Peyer's patch (tissue), 4 donors: ENCODE results near the gene FAM83F.

Source experiments
- CTCF ChIP-seq, 6 experiments: fragments of 450-650 bp in 4 of 6; fragments of 200-600 bp in 2 of 6; sonication (generic) in 1 of 6; IDR thresholded peaks; one replicate each; pipeline ENCODE4 v1.5.1; 2017 to 2019; ENCODE audit warnings: antibody characterized with exemption in 6 of 6, mild to moderate bottlenecking in 3 of 6, moderate library complexity in 1 of 6
- POLR2A ChIP-seq, 2 donors: fragments of 450-650 bp; IDR thresholded peaks; one replicate each; pipeline ENCODE4 v1.5.1; 2017; ENCODE audit warnings: antibody characterized with exemption in 2 of 2, mild to moderate bottlenecking in 2 of 2, moderate library complexity in 2 of 2

- TF ChIP-seq CTCF (IDR thresholded peaks at IDR 0.05) (no peak), POLR2A (IDR thresholded peaks at IDR 0.05) (no peak)
These were observed 72.9 kb downstream of the FAM83F start for GRCh38 chr22:40067639-40068038.
